Natural killer cell (primary cell): ENCODE results near the gene PLCXD3. TPM values are rescaled to one million over a fixed set of nuclear protein-coding genes. Genes with fewer than 3 reads are reported as not detected.
"Not testable (repeated sequence)": the region's sequence is repeated elsewhere in the genome, so short reads cannot be mapped to it uniquely, and the experiment has no call there.

ENCODE experiments used
- ATAC-seq, 3 donors: fragments of 150-1000 bp in 2 of 3; fragments of 200-7000 bp in 1 of 3; cut with Tn5 transposase; 1 replicate in 1 of 3; 2 replicates in 2 of 3; pipeline ENCODE4 v1.10.0; 2021; ENCODE audit warnings: mild to moderate bottlenecking in 2 of 3, moderate library complexity in 2 of 3
- DNase-seq, 2 donors: peaks; one replicate each; pipeline versions ENCODE4 v3.0.0 to v3.0.0-alpha.2; 2013 to 2021; ENCODE audit warnings: mixed read lengths in 1 of 2
- H3K27ac ChIP-seq: one replicate; pipeline ENCODE4 v1.5.1; 2013; ENCODE audit warnings: mild to moderate bottlenecking, low read length
- H3K27me3 ChIP-seq: one replicate; pipeline ENCODE4 v1.6.1; 2013; ENCODE audit warnings: low read length; ENCODE audit not compliant: control insufficient read depth, insufficient read depth
- H3K36me3 ChIP-seq: one replicate; pipeline ENCODE4 v1.6.1; 2013; ENCODE audit warnings: low read length; ENCODE audit not compliant: control insufficient read depth, insufficient read depth
- H3K4me1 ChIP-seq: one replicate; pipeline ENCODE4 v1.6.1; 2013; ENCODE audit warnings: low read length; ENCODE audit not compliant: control insufficient read depth, insufficient read depth
- H3K4me3 ChIP-seq: one replicate; pipeline ENCODE4 v1.5.1; 2013; ENCODE audit warnings: low read length
- H3K9me3 ChIP-seq: one replicate; pipeline ENCODE4 v1.6.1; 2013; ENCODE audit warnings: low read length; ENCODE audit not compliant: control insufficient read depth, insufficient read depth
- H3K27ac Mint-ChIP-seq, 2 donors: one replicate each; pipeline ENCODE4 v1.8.0; 2022; ENCODE audit warnings: mild to moderate bottlenecking in 2 of 2, mixed read lengths in 2 of 2, moderate library complexity in 1 of 2
- H3K27me3 Mint-ChIP-seq, 2 donors: one replicate each; pipeline ENCODE4 v1.8.0; 2022; ENCODE audit warnings: low read depth in 2 of 2, mixed read lengths in 2 of 2
- H3K36me3 Mint-ChIP-seq: one replicate; pipeline ENCODE4 v1.8.0; 2022; ENCODE audit warnings: mixed read lengths
- H3K4me1 Mint-ChIP-seq, 2 donors: one replicate each; pipeline ENCODE4 v1.8.0; 2022; ENCODE audit warnings: mixed read lengths in 2 of 2
- H3K4me3 Mint-ChIP-seq: one replicate; pipeline ENCODE4 v1.8.0; 2022; ENCODE audit warnings: mild to moderate bottlenecking, moderate library complexity, mixed read lengths
- H3K9me3 Mint-ChIP-seq, 2 donors: one replicate each; pipeline ENCODE4 v1.8.0; 2022; ENCODE audit warnings: mixed read lengths in 2 of 2
- WGBS: methylation state at CpG from one replicate; pipeline ENCODE4 v1.1.7; 2013; ENCODE audit warnings: missing lambda C conversion rate; ENCODE audit not compliant: insufficient coverage; 5-methylcytosine and 5-hydroxymethylcytosine counted together
- intact Hi-C: fragments of 100-400 bp; cut with micrococcal nuclease; formaldehyde crosslinking; loops from one replicate; pipeline ENCODE4 v1.14.2; 2022
- total RNA-seq, 4 donors: library from RNA; stranded (reverse); fragments of 120-200 nt in 1 of 4; gene quantifications; one replicate each; pipeline versions ENCODE4 v1.2.3 to v1.2.4, GENCODE V29; 2013 to 2022
- TF ChIP-seq, protein P1 (sequence below): fragments of 200-600 bp; IDR thresholded peaks from one replicate; pipeline ENCODE4 v1.8.0; 2022; ENCODE audit warnings: antibody characterized with exemption

Gene PLCXD3
- total RNA-seq, 3 donors from 2014 or later (not counting 1 experiment from before 2014, with no cell fraction given) = not detected

GRCh38 chr5:41334221-41334620 is 176.2 kb downstream of the PLCXD3 start:
- H3K4me1 ChIP-seq = no peaks in the 10 kb centered on the region
- H3K4me3 ChIP-seq = no peak overlapping the region
- TF ChIP-seq, protein P1, sequence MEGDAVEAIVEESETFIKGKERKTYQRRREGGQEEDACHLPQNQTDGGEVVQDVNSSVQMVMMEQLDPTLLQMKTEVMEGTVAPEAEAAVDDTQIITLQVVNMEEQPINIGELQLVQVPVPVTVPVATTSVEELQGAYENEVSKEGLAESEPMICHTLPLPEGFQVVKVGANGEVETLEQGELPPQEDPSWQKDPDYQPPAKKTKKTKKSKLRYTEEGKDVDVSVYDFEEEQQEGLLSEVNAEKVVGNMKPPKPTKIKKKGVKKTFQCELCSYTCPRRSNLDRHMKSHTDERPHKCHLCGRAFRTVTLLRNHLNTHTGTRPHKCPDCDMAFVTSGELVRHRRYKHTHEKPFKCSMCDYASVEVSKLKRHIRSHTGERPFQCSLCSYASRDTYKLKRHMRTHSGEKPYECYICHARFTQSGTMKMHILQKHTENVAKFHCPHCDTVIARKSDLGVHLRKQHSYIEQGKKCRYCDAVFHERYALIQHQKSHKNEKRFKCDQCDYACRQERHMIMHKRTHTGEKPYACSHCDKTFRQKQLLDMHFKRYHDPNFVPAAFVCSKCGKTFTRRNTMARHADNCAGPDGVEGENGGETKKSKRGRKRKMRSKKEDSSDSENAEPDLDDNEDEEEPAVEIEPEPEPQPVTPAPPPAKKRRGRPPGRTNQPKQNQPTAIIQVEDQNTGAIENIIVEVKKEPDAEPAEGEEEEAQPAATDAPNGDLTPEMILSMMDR = no peak
- Mint-ChIP-seq H3K4me3 (no peak overlapping the region), H3K4me1 (no peaks in the 10 kb centered on the region), H3K27me3 (no peaks in the 10 kb centered on the region), H3K9me3 (peaks cover 0 to 5% of the 10 kb centered on the region in 2 donors), H3K36me3 (no peaks in the 10 kb centered on the region), H3K27ac (no peak overlapping the region)
- whole genome bisulfite sequencing = no CpG with 5 or more reads among the region's 1 CpG
- DNase-seq = no peak
- H3K27me3 ChIP-seq = no peaks in the 10 kb centered on the region
- H3K9me3 ChIP-seq = no peaks in the 10 kb centered on the region
- no peak for ATAC-seq
- intact Hi-C loops = no loop called here
- H3K36me3 ChIP-seq = no peaks in the 10 kb centered on the region
- no peak overlapping the region for H3K27ac ChIP-seq

DNA sequence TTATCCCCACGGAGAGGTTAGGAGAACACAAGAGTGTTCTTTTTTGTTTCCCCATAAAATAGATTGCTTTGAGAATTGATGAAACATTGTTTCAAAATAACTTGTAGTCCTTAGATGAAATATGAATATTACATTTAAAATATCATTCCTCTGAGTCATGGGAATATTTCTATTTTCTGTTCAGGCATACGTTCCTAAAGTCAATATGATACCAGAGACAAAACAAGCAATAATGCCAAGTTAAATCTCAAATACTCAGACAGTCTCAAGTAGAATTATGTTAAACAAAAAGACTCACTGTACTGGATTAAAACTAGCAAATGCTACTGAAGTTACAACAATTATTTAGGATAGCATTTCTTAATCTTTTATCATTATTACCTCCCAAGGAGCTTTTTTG is 185.3 kb downstream of the PLCXD3 start:
- no CpG with 5 or more reads among the region's 2 CpGs for WGBS
- Histone ChIP-seq H3K4me3 (no peak overlapping the region), H3K27ac (no peak overlapping the region), H3K9me3 (no peaks in the 10 kb centered on the region), H3K4me1 (no peaks in the 10 kb centered on the region), H3K36me3 (no peaks in the 10 kb centered on the region), H3K27me3 (no peaks in the 10 kb centered on the region)
- H3K4me1 Mint-ChIP-seq = no peaks in the 10 kb centered on the region
- DNase-seq (no peak), ATAC-seq (no peak)
- peaks cover 16 to 17% of the 10 kb centered on the region in 2 donors for H3K9me3 Mint-ChIP-seq
- TF ChIP-seq, protein P1 = no peak
- no peak overlapping the region for H3K4me3 Mint-ChIP-seq
- intact Hi-C loops = no loop called here
- no peak overlapping the region for H3K27ac Mint-ChIP-seq
- no peaks in the 10 kb centered on the region for H3K36me3 Mint-ChIP-seq
- H3K27me3 Mint-ChIP-seq = no peaks in the 10 kb centered on the region

- H3K27me3 ChIP-seq, H3K27ac ChIP-seq, ATAC-seq, H3K4me1 Mint-ChIP-seq, H3K27me3 Mint-ChIP-seq, H3K9me3 ChIP-seq, H3K36me3 ChIP-seq, H3K27ac Mint-ChIP-seq, DNase-seq, H3K36me3 Mint-ChIP-seq, H3K4me3 Mint-ChIP-seq, H3K4me3 ChIP-seq, H3K4me1 ChIP-seq, intact Hi-C loops: not testable (repeated sequence)
- peaks cover 15 to 23% of the 10 kb centered on the region in 2 donors for H3K9me3 Mint-ChIP-seq
- WGBS = 72% methylated on average over 3 of the region's 3 CpGs
Observed at GRCh38 chr5:41322826-41323225, 187.6 kb downstream of the PLCXD3 start.

- Histone ChIP-seq H3K27ac (no peak overlapping the region), H3K4me1 (no peaks in the 10 kb centered on the region), H3K36me3 (no peaks in the 10 kb centered on the region), H3K9me3 (no peaks in the 10 kb centered on the region), H3K4me3 (no peak overlapping the region), H3K27me3 (no peaks in the 10 kb centered on the region)
- intact Hi-C loops = no loop called here
- ATAC-seq = no peak
- WGBS = 67% methylated on average over 1 of the region's 1 CpG
- H3K4me1 Mint-ChIP-seq = no peaks in the 10 kb centered on the region
- no peak overlapping the region for H3K4me3 Mint-ChIP-seq
- H3K36me3 Mint-ChIP-seq = no peaks in the 10 kb centered on the region
- TF ChIP-seq, protein P1 = no peak
- no peak for DNase-seq
- H3K9me3 Mint-ChIP-seq = peaks cover 11 to 12% of the 10 kb centered on the region in 2 donors
- no peak overlapping the region for H3K27ac Mint-ChIP-seq
- no peaks in the 10 kb centered on the region for H3K27me3 Mint-ChIP-seq
Observed at GRCh38 chr5:41312478-41313060, 197.8 kb downstream of the PLCXD3 start.
